Measurements from ENCODE around the gene CALHM4. TPM values are rescaled to one million over a fixed set of nuclear protein-coding genes. Genes with fewer than 3 reads are reported as not detected.

The CALHM4 gene
- total and polyA plus RNA-seq, 2 of the 8 experiments (the other 6 are each of a cell fraction or from before 2014, with no cell fraction given), result not detected

DNA sequence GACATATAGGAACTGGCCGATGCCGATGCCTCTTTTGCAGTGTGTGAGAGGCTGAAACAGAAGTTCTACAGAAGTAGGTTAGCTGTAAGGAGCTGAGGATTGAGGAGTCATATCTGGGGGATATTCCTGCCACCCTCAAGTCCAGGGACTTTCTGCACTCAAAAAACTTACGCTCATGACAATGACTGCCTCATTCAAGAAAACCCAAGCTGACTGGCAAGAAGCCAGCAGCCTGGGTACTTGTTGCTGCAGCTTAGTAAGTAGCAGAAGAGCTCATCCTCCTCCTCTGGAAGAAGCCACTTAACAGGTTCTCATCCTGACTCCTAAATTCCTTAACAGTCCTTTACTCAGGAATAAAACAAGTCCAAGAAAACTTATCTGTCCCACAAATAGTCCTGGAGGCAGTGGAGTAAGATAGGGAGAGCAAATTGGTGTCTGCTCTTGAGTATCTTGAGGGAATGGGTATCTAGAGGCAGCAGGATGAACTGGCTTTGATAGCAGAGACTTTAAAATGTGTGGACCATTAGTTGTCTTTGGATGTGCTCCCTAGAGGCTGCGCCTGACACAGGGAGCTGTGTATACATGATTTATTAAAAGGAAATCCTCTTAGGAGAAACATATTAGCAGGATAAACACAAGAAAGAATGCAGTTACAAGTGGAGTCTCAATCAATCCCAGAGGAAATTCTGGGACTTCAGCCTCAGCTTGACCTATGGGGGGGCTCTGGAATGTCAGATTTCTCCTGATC, 34.8 kb upstream of the CALHM4 start:
- FAIRE-seq (no peak), DNase-seq (ENCODE audit: low read depth in 1 of 2, low spot score in 2 of 2) (no peak)
- H3K23me2 ChIP-seq (ENCODE audit: low read depth, low read length), result no peaks in the 10 kb centered on the region
- no peak overlapping the region for H3K9ac ChIP-seq (replicated peaks in 1 of 4; ENCODE audit: extremely low read depth in 1 of 4, low read depth in 3 of 4, low read length in 3 of 4)
- no peaks in the 10 kb centered on the region for H3K9me3 ChIP-seq (ENCODE audit: insufficient read depth in 2 of 2, low read depth in 1 of 2, low read length in 1 of 2)
- no peak overlapping the region for H3K4ac ChIP-seq (replicated peaks; ENCODE audit: insufficient read length, low read depth, low read length)
- H3K4me2 ChIP-seq (ENCODE audit: insufficient read depth in 1 of 2, low read depth in 2 of 2, low read length in 2 of 2), result no peak overlapping the region
- WGBS, 2 experiments (ENCODE audit: extremely low coverage in 1 of 2, insufficient coverage in 1 of 2, insufficient read length in 1 of 2, insufficient replicate concordance in 2 of 2, low coverage in 1 of 2, low lambda C conversion rate in 2 of 2, missing lambda C conversion rate in 1 of 2), result 98% methylated on average over 4 of the region's 4 CpGs; no CpG with 5 or more reads in 1 of the 2 experiments
- H2BK120ac ChIP-seq (replicated peaks; ENCODE audit: low read depth, low read length), result no peak overlapping the region
- H3K4me3 ChIP-seq (ENCODE audit: extremely low read depth in 1 of 4, insufficient read depth in 2 of 4, low read depth in 3 of 4, low read length in 4 of 4), result no peak overlapping the region
- H2AK5ac ChIP-seq (ENCODE audit: low read depth, low read length), result no peak overlapping the region
- ChIA-PET CTCF (ENCODE audit: partially characterized antibody) (interaction anchor here (1.0 to 3.5 kb wide), 8 partner anchors 13 to 250 kb away, joined by 3 to 13 read pairs (median 5); no protein-coding TSS in a partner anchor), POLR2A (ENCODE audit: partially characterized antibody) (interaction anchor here (1.2 kb wide), 1 partner anchor 265 kb away, joined by 4 read pairs; the partner anchor contains the start of gene TSPYL4)
- no peaks in the 10 kb centered on the region for H3K79me1 ChIP-seq (ENCODE audit: low read depth, low read length)
- no peaks in the 10 kb centered on the region for H3K79me2 ChIP-seq (ENCODE audit: control insufficient read depth in 1 of 2, insufficient read depth in 2 of 2, low read length in 2 of 2)
- no peak overlapping the region for H3K23ac ChIP-seq (ENCODE audit: insufficient read length)
- H4K8ac ChIP-seq (ENCODE audit: extremely low read depth, insufficient read depth, low read length), result no peak overlapping the region
- H3K56ac ChIP-seq (replicated peaks; ENCODE audit: insufficient read length, low read depth, low read length), result no peak overlapping the region
- H2BK5ac ChIP-seq (ENCODE audit: low read depth, low read length), result no peak overlapping the region
- peaks cover 0 to 1% (median 0%) of the 10 kb centered on the region in 4 experiments; a peak in 1 of 7 replicates for H3K27me3 ChIP-seq (replicated peaks in 1 of 4; ENCODE audit: control insufficient read depth in 3 of 4, extremely low read depth in 1 of 4, insufficient read depth in 3 of 4, low read length in 3 of 4)
- no peak overlapping the region for H2BK20ac ChIP-seq (ENCODE audit: low read length)
- peaks cover 0 to 7% (median 0%) of the 10 kb centered on the region in 4 experiments; a peak in 1 of 7 replicates for H3K4me1 ChIP-seq (replicated peaks in 1 of 4; ENCODE audit: control insufficient read depth in 3 of 4, insufficient read depth in 4 of 4, low read length in 3 of 4)
- H4K5ac ChIP-seq (ENCODE audit: insufficient read length, low read depth, low read length), result no peak overlapping the region
- no peak overlapping the region for H2BK15ac ChIP-seq (ENCODE audit: low read length)
- H2BK12ac ChIP-seq (ENCODE audit: low read depth, low read length), result no peak overlapping the region
- H3K27ac ChIP-seq (ENCODE audit: low read depth, low read length), result no peak overlapping the region
- no peak for TF ChIP-seq SRF (IDR thresholded peaks at IDR 0.05; ENCODE audit: low read depth, low read length)
- no peak for TF ChIP-seq RXRA (IDR thresholded peaks at IDR 0.05; ENCODE audit: insufficient read depth, low read depth, low read length)
- TF ChIP-seq POLR2AphosphoS5 (IDR thresholded peaks at IDR 0.05; ENCODE audit: low read depth, low read length), result no peak
- TF ChIP-seq ASH2L (IDR thresholded peaks at IDR 0.05; ENCODE audit: low read length), result no peak
- TF ChIP-seq CBX5 (IDR thresholded peaks at IDR 0.05; ENCODE audit: low read depth, low read length), result no peak
- no peak for TF ChIP-seq TBP (IDR thresholded peaks at IDR 0.05; ENCODE audit: low read depth, low read length)
- H3K18ac ChIP-seq (ENCODE audit: extremely low read depth, low read length), result no peak overlapping the region
- no peaks in the 10 kb centered on the region for H4K20me1 ChIP-seq (replicated peaks in 1 of 2; ENCODE audit: control insufficient read depth in 1 of 2, insufficient read depth in 2 of 2, low read length in 2 of 2)
- no peak overlapping the region for H2AFZ ChIP-seq (ENCODE audit: low read length)
- H3K14ac ChIP-seq (ENCODE audit: insufficient read length), result no peak overlapping the region
- H3K36me3 ChIP-seq (ENCODE audit: control insufficient read depth in 2 of 4, insufficient read depth in 4 of 4, low read length in 3 of 4), result no peaks in the 10 kb centered on the region
- no peak overlapping the region for H4K91ac ChIP-seq (replicated peaks; ENCODE audit: insufficient read length, low read length)
